Left forelimb (tissue), 1 donor: ENCODE measurements around the gene BIN2.

ENCODE experiments used
- DNase-seq: peaks from one replicate; pipeline ENCODE4 v3.0.0-alpha.2; 2018; ENCODE audit warnings: low spot score

Gene BIN2

GRCh38 chr12:51323966-51324895, at the start of gene BIN2:
TSS of gene BIN2 (minus strand) at chr12:51324174. CDS start at chr12:51324102, 72 bp downstream.
- DNase-seq, result no peak

GRCh38 chr12:51373187-51373586, 49.2 kb upstream of the BIN2 start:
- no peak for DNase-seq

- DNase-seq, result no peak
Observed at GRCh38 chr12:51372021-51372420, 48.0 kb upstream of the BIN2 start.

GRCh38 chr12:51371295-51371953, 47.5 kb upstream of the BIN2 start:
- no peak for DNase-seq

GRCh38 chr12:51370667-51371066, 46.7 kb upstream of the BIN2 start:
- DNase-seq, result no peak

- no peak for DNase-seq
Observed at GRCh38 chr12:51369581-51369980, 45.6 kb upstream of the BIN2 start.

- DNase-seq, result no peak
Observed at GRCh38 chr12:51368640-51369517, 44.9 kb upstream of the BIN2 start.

- no peak for DNase-seq
Observed at GRCh38 chr12:51365276-51365675, 41.3 kb upstream of the BIN2 start.

GRCh38 chr12:51364001-51364400, 40.0 kb upstream of the BIN2 start:
- DNase-seq, result no peak

GRCh38 chr12:51362747-51363342, 38.9 kb upstream of the BIN2 start:
- DNase-seq, result no peak

GRCh38 chr12:51362307-51362706, 38.3 kb upstream of the BIN2 start:
- DNase-seq, result no peak

GRCh38 chr12:51361161-51362016, 37.4 kb upstream of the BIN2 start:
- DNase-seq, result no peak

GRCh38 chr12:51360315-51360714, 36.3 kb upstream of the BIN2 start:
- no peak for DNase-seq

GRCh38 chr12:51359851-51360250, 35.9 kb upstream of the BIN2 start:
- no peak for DNase-seq

- no peak for DNase-seq
Observed at GRCh38 chr12:51358496-51358895, 34.5 kb upstream of the BIN2 start.

GRCh38 chr12:51357374-51358047, 33.5 kb upstream of the BIN2 start:
- no peak for DNase-seq

GRCh38 chr12:51351913-51352532, 28.0 kb upstream of the BIN2 start:
- DNase-seq, result no peak

GRCh38 chr12:51349026-51349425, 25.1 kb upstream of the BIN2 start:
- no peak for DNase-seq

- no peak for DNase-seq
Observed at GRCh38 chr12:51348116-51348515, 24.1 kb upstream of the BIN2 start.

GRCh38 chr12:51346581-51346980, 22.6 kb upstream of the BIN2 start, which contains the start of gene CELA1:
TSS of gene CELA1 (minus strand) at chr12:51346679. CDS start at chr12:51346638, 41 bp downstream.
- no peak for DNase-seq
